Bronchial epithelial cell (primary cell): ENCODE measurements around the gene NODAL. TPM values are rescaled to one million over a fixed set of nuclear protein-coding genes. Genes with fewer than 3 reads are reported as not detected.

Experiments used
- DNase-seq: peaks from one replicate; pipeline ENCODE4 v3.0.0-alpha.2; 2010; ENCODE audit warnings: low read depth
- FAIRE-seq: peaks from 2 replicates; lab custom pipeline; 2011; peaks lifted over from hg19 to GRCh38; lab: Jason Lieb, UNC
- H3K27me3 ChIP-seq: 2 replicates; pipeline ENCODE4 v1.5.1; 2011; ENCODE audit warnings: low read length; ENCODE audit not compliant: control insufficient read depth, insufficient read depth
- H3K36me3 ChIP-seq: 2 replicates; pipeline ENCODE4 v1.5.1; 2011; ENCODE audit warnings: low read length; ENCODE audit not compliant: control insufficient read depth, insufficient read depth
- H3K4me3 ChIP-seq: 2 replicates; pipeline ENCODE4 v1.5.1; 2011; ENCODE audit warnings: mild to moderate bottlenecking, low read depth, low read length, control low read depth
- total RNA-seq: library from RNA; depleted of rRNA; stranded (reverse); fragments of >200 nt; gene quantifications from 2 replicates; pipeline ENCODE4 v1.2.1, GENCODE V29; 2014
- TF ChIP-seq, protein P1 (sequence below): IDR thresholded peaks from 2 replicates; pipeline ENCODE4 v1.5.1; 2011; ENCODE audit warnings: mild to moderate bottlenecking, moderate library complexity, low read length, control low read depth, inconsistent platforms; ENCODE audit not compliant: insufficient read depth, severe bottlenecking

Gene NODAL
- total RNA-seq, 1 donor from 2014 or later = under 0.01 TPM

DNA sequence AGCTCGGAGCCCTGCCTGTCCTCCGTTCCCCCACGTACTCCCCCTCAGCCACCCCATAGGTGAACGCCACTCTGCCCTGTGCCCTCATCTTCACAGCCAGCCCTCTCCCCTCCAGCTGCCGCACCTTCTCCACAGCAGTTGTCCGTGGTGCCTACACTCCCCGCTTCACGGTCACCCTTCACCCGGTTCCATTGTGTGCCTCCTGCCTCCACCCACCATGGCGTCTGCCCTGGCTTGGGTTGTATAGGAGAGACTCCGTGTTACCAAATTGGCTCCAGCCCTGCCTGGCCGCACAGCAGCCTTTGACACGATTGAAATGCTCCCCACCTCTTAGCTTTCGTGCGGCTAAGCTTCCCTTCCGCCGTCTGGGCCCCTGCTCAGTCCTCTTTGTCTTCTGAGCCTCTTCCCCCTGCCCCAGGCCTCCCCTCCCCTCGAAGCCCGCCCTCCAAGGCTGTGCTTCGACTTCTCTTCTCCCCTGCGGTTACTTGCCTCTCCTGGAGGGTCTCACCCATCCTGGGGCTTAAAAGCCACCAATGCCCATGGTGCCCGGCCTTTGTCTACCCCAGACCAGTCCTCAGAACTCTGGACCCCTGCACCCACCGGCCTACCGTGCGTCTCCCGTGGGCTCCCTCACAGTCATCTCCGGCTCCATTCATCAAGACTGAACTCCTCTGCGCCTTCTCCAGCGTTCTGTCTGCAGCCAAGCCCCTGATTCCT is 18.5 kb upstream of the NODAL start:
- no peak for DNase-seq
- H3K4me3 ChIP-seq = no peak overlapping the region
- H3K27me3 ChIP-seq = peaks cover 22% of the 10 kb centered on the region
- TF ChIP-seq, protein P1, sequence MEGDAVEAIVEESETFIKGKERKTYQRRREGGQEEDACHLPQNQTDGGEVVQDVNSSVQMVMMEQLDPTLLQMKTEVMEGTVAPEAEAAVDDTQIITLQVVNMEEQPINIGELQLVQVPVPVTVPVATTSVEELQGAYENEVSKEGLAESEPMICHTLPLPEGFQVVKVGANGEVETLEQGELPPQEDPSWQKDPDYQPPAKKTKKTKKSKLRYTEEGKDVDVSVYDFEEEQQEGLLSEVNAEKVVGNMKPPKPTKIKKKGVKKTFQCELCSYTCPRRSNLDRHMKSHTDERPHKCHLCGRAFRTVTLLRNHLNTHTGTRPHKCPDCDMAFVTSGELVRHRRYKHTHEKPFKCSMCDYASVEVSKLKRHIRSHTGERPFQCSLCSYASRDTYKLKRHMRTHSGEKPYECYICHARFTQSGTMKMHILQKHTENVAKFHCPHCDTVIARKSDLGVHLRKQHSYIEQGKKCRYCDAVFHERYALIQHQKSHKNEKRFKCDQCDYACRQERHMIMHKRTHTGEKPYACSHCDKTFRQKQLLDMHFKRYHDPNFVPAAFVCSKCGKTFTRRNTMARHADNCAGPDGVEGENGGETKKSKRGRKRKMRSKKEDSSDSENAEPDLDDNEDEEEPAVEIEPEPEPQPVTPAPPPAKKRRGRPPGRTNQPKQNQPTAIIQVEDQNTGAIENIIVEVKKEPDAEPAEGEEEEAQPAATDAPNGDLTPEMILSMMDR = no peak
- FAIRE-seq = no peak
- H3K36me3 ChIP-seq = no peaks in the 10 kb centered on the region

DNA sequence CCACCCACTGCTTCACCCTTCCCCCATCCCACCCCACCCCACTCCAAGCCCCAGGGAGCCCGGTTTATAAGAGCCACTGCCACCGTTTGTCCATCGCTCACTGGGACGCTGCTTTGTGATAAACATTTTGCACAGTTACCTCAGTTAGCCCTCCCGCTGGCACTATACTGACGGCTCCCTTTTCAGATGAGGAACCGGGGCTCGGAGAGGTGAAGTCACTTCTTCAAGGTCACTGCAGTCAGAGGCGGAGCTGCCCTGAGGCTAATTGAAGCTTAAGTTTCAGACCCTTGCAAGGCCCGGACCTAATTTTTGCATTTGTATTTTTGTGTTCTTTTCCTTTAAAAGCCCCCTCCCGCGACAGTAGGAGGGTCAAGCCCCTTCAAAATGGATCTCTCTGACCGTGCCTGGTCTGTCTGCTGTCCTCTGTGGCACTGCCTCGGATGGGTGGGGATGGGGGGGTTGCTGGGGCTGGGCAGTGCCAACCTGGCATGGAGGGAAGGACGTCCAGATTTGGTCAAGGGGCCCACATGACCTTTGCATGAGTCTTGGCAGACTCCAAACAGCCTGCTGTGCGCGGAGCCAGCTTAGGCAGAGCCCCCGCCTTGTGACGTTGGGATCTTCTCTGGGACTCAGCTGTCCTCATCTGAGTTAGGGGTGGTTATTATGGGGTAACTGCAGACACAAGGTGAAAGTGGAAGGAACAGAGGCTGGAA is 17.7 kb upstream of the NODAL start:
- Histone ChIP-seq H3K4me3 (no peak overlapping the region), H3K27me3 (peaks cover 22% of the 10 kb centered on the region), H3K36me3 (no peaks in the 10 kb centered on the region)
- TF ChIP-seq, protein P1 = no peak
- no peak for DNase-seq
- no peak for FAIRE-seq

DNA sequence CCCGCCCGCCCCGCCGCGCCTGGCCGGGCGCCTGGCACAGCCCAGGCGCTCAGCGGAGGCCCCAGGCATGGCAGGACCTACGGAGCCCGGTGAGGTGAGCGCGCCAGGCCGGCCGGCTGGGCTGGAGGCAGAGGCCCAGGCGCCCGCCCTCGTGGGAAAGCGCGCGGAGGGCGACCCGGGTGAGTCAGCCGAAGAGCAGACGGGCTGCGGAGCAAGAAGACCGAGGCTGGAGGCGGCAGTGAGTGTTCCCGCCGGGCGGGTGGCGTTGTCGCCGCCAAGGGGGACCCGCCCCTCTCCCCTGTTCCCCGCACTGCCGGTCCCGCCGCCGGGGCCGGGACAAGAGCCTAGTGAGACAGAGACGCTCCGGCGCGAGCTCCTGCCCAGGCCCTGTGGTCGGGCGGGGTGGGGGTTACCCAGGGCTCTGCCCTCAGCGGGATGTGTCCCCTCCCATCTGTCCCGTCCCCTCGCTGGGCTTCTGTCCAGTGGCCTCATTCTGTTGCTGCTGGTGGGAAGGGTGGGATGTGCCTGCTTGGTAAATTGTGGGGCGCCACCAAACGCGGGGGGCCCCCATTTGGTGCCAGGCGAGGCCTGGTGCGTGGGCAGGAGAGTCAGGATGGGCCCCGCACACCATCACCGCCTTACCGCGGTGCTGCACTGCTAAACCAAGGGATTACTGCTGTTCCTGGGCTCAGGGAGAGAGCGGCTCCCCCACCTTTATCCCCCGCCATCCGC is 17.0 kb upstream of the NODAL start:
- H3K36me3 ChIP-seq = no peaks in the 10 kb centered on the region
- FAIRE-seq = no peak
- TF ChIP-seq, protein P1 = no peak
- H3K27me3 ChIP-seq = peaks cover 22% of the 10 kb centered on the region
- peak; percentile 48 for DNase-seq
- no peak overlapping the region for H3K4me3 ChIP-seq

DNA sequence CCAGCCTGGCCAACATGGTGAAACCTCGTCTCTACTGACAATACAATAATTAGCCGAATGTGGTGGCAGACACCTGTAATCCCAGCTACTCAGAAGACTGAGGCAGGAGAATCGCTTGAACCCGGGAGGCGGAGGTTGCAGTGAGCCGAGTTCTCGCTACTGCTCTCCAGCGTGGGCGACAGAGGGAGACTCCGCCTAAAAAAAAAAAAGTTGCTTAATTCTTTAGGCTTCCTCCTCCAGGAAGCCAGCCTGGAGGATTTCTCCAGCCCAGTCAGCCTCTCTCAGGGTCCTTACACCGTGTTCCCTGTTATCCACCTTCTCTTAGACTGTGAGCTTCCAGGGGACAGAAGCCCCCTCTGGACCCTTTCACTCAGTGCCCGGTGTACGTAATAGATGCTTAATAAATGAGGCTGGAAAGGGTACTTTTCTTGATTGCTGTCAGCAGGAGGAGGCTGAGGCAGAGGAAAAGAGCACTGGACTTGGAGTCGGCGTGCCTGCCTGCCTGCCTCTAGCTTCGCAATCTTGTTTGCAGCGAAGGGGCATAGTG is 16.4 kb upstream of the NODAL start:
- no peak overlapping the region for H3K4me3 ChIP-seq
- TF ChIP-seq, protein P1 = no peak
- H3K36me3 ChIP-seq = no peaks in the 10 kb centered on the region
- no peak for DNase-seq
- H3K27me3 ChIP-seq = peaks cover 22% of the 10 kb centered on the region
- FAIRE-seq = no peak

DNA sequence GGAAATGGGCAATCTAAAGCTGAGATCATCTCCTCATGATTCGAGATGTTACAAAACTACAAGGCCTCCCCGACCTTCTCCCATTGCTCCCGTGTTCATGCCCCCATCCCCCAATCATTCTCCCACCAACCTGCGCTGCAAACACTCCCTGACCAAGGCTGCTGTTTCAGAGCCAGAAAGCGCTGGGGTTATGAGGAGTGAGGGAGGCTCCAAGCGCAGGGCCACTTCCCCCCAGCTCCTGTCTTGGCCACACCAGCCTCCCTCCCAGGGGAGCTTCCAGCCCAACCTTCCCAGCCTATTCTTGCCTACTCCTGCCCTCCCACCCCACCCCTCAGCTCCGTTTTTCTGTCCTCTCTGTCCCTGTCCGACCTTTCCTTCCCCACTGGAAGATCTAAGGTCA is 14.7 kb upstream of the NODAL start:
- peaks cover 22% of the 10 kb centered on the region for H3K27me3 ChIP-seq

More for the DNA sequence above, 14.7 kb upstream of the NODAL start:
- no peaks in the 10 kb centered on the region for H3K36me3 ChIP-seq
- FAIRE-seq = peak; percentile 7
- TF ChIP-seq, protein P1 = no peak
- no peak for DNase-seq
- H3K4me3 ChIP-seq = no peak overlapping the region
